Measurements from ENCODE around the gene CCDC61.

CCDC61 gene

DNA sequence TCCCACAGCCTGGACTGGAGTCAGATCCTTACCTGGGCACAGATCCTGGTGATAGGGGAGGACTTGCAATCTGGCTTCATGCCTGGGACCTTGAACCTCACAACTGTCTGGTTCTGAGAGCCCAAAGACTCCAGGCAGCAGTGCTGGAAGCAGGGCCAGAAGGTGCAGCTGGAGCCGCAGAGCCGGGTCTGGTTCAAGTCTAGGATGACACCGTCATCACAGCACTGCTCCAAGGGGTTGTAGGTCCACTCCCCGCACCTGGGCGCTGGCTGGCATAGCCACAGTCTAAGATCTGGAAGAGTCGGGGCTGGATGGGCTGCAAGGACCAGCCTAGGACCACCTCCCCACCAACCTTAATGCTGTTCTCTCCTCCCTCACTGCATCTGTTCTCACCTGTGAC, 44.9 kb downstream of the CCDC61 start:
- DNase-seq (ENCODE audit: low read depth in 2 of 2): no peak

- no peak for DNase-seq (ENCODE audit: low read depth in 2 of 2)
Measured at GRCh38 chr19:46040952-46041500, 45.8 kb downstream of the CCDC61 start, which contains the start of gene IGFL4. Gene IGFL4, minus strand, starts transcription at chr19:46041002. Its CDS starts 40 bp downstream, at chr19:46040962.

GRCh38 chr19:46042252-46042883, 47.1 kb downstream of the CCDC61 start:
- DNase-seq (ENCODE audit: low read depth in 2 of 2): no peak

- no peak for DNase-seq (ENCODE audit: low read depth in 2 of 2)
Measured at GRCh38 chr19:46043519-46043918, 48.3 kb downstream of the CCDC61 start.

DNA sequence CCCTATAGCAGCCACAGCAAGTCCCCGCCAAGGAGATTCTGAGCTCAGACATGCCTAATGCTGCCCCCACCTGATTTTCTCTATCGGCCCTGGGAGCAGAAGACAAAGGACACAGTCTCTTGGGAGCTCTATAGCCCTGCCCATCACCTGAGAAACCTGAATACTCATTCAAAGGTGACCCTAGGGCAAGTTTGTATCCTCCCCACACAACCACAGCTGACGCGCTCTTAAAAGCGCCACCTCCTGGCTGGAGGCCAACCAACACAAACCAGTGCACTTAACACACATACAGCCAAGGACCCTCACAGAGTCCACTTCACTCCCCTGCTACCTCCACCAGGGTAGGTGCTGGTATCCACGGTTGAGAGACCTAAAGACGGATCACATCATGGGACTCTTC, 54.3 kb downstream of the CCDC61 start:
- no peak for DNase-seq (ENCODE audit: low read depth in 2 of 2)

- DNase-seq (ENCODE audit: low read depth in 2 of 2): no peak
Measured at GRCh38 chr19:46052896-46053295, 57.6 kb downstream of the CCDC61 start.

- no peak for DNase-seq (ENCODE audit: low read depth in 2 of 2)
Measured at GRCh38 chr19:46056536-46056935, 61.3 kb downstream of the CCDC61 start.

- DNase-seq (ENCODE audit: low read depth in 2 of 2): no peak
Measured at GRCh38 chr19:46058778-46059177, 63.5 kb downstream of the CCDC61 start.

GRCh38 chr19:46060012-46060411, 64.7 kb downstream of the CCDC61 start:
- DNase-seq (ENCODE audit: low read depth in 2 of 2): no peak

DNA sequence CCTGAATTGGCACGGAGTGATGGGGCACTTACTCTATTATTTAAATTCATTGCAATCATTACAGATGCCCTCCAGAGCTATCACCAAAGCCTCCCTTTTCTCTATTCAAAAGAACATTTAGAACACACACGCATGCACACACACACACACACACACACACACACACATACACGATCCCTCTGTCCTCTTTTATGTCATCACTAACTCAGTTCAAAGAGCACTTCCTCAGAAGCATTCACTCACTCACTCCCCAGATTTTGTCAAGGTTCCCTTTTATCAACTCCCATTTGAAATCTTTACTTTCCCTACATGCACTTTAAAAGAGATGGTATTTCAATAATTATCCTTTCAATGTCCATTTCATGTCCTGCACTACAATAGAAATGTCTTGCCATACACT, 67.9 kb downstream of the CCDC61 start:
- DNase-seq (ENCODE audit: low read depth in 2 of 2): no peak

DNA sequence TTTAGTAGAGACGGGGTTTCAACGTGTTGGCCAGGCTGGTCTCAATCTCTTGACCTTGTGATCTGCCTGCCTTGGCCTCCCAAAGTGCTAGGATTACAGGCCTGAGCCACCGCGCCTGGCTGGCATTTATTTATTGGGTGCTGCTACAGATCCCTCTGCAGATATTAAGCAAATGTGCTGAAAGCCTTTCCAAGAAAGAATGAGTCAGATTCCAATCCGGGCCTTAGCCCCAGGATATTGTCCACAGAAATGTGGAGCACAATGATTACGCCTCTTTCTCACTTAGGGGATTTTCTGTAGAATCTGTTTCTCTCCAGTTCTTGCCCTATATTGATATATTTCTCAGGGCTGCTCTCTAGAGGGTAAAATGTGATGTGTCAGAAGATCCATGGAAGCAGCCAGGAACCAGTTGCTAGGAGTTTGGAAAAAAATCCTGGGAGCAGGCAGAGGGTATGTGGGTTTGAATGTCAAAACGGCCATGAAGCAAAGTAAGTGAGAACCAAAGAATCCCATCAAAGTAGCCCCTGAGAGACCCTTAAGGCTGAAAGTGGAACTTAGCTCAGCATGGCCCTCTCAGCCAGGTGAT, 70.3 kb downstream of the CCDC61 start:
- no peak for DNase-seq (ENCODE audit: low read depth in 2 of 2)

GRCh38 chr19:46066471-46066870, 71.2 kb downstream of the CCDC61 start:
- no peak for DNase-seq (ENCODE audit: low read depth in 2 of 2)

GRCh38 chr19:46067691-46068090, 72.4 kb downstream of the CCDC61 start:
- DNase-seq (ENCODE audit: low read depth in 2 of 2): no peak
